HG03066 (cell line): ENCODE measurements around the gene UBL3.

Experiments
- ATAC-seq: cut with Tn5 transposase; IDR thresholded peaks from one replicate; pipeline ENCODE4 v1.9.1; 2021; ENCODE audit warnings: low read depth; ENCODE audit not compliant: unreplicated experiment

UBL3 gene

DNA sequence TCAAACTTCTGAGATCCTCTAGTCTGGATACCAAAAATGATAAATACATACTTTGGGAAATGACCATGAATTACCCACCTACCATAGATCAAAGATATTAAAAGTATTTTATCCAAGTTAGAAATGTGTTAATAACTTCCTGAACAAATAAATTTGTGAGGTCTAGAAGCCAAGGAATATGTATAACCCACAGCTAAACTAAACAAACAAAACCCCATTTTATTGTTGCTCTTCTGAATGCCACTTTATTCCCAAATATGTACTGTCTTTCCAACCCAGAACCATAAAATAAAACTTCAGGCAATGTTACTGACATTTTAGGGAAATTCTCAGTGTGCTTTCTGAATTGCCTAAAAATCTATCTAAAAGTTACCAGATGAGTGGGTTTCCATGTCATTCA, 35.1 kb downstream of the UBL3 start:
- no peak for ATAC-seq

DNA sequence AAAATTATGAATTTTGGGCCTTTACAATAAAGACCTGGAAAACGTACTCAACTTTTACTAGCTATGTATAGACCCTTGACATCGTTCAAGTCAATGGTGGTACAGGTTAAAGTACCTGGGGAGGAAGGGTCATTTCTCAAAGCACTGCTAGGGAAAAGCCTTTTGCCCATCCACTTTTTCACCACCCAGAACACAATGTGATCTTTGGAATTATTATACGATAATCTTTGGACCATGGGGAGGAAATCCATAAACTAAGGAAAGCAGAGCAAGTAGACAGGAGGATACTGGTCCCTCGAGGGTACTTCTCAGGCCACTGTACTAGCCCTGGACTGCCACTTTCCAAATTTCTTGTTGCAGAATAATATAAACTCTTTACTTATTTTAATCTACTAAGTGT, 39.5 kb downstream of the UBL3 start:
- ATAC-seq: no peak

DNA sequence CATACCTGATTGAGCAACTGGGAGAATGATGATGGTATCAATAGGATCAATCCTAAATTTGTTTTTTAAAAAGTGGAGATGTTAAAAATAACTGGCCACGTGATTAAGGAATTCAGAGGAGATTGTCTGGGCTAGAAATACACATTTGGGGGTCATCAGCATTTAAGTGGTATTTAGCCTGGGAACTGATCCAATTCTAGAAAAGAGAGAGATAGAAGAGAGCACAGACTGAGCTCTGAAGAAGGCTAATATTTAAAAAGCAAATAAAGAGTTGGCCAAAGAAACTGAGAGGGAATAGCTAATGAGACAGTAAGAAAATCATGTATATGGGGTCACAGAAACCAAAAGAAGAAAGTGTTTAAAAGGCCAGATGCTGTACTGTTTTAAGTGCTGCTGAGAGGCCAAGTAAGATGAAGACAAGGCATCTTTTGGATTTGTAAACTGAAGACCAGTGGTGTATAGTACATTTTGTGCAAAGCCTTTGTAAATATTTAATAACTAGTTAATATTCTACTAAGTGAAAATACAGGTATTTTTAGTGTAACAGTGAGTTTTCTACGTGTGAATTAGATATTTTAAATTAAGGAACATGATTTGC, 40.2 kb downstream of the UBL3 start:
- ATAC-seq: no peak

DNA sequence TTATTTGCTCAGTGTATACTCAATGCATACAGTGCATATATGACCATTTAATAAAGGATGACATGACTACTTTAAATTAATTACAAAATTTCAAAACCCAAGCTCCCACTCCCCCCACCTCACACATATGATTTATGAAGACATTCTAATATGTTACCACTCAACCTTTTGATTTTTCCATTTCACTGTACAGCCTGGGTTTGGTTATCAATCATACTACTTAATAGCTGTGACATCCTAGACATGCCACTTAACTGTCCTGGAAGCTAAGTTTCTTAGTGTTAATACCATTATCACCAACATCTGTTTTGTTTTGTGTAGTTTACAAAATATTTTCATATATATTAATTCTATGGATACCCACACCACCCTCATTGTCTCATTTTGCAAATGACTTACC, 42.2 kb downstream of the UBL3 start:
- ATAC-seq: no peak

DNA sequence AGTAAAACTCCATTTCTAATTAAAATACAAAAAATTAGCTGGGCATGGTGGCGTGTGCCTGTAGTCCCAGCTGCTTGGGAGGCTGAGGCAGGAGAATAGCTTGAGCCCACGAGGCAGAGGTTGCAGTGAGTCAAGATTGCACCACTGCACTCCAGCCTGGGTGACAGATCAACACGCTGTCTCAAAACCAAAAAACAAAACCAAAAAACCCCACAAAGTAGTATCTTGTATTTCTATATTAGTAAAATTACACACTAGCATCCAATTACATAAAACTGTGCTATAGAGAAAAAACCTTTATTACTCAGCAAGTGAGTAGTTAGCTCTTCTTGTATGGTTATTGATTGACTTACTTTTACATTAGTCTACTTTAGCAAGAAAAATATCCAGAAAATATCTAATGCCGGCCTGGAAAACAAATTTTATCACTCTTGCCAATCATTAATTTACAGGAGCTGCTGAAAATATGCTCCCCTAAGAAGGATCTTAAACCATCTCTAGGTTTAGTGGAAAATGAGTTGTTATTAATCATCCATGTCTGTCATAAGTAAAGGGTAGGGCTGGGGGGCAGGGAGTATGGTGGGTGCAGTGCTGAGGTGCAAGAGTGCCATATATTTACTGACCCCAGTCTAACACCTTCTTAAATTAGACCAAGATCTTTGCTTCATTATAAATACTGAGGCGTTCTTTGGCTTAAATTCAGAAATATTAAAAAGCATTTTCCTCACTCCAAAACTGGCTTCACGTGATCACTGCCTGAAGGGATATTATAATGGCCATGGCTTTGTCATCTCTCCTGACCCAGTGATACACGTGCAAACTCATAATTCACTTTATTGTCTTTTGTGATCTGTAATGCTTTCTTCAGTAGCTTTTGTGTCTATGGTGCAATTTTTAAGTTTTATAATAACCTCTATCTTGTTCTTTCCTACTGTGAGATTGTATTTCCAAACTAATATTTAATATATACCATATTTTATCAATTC, 44.1 kb downstream of the UBL3 start:
- ATAC-seq: no peak

DNA sequence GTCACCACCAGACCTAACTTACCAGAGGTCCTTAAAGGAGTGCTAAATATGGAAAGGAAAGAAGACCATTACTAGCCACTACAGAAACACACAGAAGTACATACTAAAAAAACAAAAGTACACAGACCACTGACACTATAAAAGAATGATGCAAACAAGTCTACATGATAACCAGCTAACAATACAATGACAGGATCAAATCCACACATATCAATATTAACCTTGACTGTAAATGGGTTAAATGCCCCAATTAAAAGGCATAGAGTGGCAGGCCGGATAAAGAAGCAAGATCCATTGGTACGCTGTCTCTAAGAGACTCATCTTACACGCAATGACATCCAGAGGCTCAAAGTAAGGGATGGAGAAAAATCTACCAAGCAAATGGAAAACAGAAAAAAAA, 47.2 kb downstream of the UBL3 start:
- no peak for ATAC-seq

DNA sequence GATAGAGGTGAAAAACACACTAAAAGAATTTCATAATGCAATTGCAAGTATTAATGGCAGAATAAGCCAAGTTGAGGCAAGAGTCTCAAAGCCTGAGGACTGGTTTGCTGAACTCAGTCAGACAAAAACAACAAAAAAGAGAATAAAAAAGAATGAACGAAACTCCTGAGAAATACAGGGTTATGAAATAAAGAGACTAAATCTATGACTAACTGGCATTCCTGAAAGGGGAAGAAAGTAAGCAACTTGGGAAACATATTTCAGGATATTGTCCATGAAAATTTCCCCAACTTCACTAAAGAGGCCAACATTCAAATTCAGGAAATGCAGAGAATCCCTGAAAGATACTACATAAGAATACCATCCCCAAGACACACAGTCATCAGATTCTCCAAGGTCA, 47.8 kb downstream of the UBL3 start:
- ATAC-seq: no peak

DNA sequence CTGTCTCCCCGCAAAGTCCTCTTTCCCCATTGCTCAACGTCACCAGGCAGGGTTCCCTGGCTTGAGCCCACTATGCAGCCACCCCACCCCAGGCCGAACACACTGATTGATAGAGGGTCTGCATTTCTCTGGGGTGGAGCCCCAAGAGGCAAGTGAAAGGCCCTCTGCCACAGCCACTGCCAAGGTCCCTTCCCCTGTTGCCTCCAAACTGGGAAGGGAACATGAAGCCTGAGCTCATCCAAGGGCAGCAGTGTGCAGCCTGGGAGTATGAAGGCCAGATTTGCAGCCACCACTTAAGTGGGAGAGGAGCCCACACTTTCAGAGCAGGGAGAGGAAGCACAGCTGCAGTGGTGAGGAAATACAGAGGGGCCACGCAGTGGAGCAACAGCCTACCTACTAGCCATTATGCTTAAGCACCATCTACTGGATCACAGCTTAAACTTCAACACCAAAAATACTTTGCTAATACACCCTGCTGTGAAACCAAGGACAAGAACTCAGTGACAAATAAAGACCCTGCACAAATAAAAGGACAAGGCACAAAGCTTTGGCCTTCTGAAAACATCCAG, 48.6 kb downstream of the UBL3 start:
- ATAC-seq: no peak

DNA sequence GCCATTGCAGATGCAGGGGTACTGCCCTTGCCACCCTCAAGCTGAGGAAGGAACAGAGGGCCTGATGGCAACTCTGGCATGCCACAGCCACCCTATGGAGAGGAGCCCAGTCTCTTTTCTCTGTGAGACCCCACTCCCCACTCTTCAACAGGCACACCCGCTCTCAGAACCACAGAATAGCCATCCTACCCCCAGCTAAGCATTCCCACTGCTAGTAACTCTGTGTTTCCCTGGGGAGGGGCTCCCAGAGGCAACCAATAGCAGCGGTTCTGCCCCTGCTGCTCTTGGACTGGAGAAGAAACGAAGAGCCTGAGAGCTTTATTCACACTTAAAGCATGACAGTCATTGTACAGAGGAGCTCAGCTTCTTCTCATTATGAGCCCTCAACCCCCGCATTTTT, 49.3 kb downstream of the UBL3 start:
- no peak for ATAC-seq

DNA sequence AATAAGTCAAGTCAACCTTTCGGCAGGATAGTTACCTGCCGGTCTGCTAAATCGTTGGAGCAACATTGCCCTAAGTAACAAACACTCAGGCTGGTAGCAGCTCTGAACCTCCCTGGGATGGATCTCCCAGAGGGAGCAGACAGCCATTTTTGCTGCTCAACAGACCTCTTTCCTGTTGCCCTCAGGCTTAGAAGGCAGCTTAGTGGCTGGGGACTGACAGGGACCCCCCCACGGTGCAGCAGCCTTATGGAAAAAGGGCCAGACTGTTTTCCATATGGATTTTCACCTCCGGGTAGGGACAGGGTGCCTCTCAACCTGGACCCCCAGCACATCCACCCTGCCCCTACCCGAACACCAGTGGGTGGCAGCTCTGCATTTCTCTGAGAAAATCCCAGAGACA, 49.7 kb downstream of the UBL3 start:
- no peak for ATAC-seq

DNA sequence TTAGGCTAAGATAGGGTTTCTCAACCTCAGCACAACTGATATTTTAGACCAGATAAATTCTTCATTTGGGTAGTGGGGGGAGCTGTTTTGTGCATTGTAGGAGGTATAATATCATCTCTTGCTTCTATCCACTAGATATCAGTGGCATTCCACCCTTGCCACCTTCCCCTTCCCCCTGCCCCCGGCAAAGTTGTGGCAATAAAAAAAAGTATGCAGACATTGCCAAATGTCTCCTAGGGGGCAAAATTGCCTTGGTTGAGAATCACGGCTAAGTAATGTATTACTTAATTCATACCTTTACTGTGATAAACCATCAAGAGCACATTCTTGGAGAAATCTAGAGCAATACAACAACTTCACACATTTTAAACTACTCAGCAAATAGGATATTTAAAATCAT, 51.4 kb downstream of the UBL3 start:
- ATAC-seq: no peak

DNA sequence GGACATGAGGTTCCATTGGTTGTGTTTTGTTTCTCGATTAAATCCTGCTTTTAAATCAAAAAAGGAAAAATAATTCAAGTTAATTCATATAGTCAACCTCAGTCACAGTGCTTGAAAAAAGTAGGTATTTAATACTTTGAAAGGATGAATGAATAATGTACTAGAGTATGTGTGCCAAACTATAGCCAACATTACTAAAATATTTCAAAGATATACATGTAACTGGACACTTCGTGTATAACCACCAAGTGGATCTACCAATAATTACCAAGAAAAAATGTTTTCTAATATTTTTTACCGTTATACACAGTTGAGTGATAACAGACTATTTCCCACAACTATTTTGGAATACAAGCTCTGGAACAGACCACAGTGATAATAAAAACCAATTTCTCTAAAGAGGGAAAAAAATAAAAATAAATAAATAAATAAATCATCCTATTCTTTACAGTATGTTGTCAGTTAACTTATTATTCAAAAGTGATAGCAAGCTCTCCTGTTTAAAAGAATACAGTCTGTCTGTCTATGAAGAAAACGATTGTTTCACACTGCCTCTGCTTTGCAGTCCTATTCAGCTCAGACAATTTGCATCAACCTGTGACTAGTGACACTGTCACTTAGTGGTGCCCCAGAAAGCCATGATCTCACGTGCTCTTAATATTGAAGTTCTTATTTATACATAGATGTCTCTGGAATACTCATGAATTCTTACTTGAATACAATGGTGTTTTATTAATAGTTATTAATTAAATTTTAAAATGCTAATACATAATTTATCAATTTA, 58.2 kb downstream of the UBL3 start:
- ATAC-seq: no peak

DNA sequence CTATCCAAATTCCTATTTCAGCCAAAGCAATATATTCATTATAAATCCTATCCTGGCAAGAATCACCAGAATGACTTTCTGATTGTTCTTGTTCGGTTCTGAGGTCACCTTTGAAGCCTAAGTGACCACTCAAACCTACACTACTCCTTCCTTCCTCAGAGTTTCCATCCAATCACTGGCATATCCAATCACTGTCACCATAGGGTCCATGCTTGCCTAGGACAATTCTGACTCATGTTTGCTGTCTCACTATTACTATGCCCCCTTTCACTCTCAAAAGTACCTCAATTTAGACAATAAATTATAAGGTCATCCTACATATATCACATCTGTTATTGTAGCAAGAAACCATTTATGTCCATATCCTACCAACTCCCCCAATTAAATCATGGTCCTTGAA, 58.9 kb downstream of the UBL3 start:
- no peak for ATAC-seq

DNA sequence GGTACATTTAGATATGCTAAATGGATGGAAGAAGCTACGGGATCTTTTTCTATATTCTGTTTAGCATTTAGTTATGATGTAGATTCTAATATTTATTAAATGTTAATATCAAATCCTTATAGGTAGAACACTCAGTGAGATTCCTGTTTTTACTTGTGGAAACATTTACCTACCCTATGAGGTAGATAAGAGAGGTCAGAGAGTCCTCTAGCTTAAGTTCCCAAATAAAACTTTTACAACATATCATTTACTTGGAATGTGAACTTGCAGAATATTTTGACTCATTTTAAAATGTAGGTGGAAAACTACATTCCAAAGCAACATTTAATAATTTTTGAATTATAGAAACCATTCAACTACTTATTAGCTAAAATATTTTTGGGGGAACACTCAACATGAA, 63.7 kb downstream of the UBL3 start:
- ATAC-seq: no peak

DNA sequence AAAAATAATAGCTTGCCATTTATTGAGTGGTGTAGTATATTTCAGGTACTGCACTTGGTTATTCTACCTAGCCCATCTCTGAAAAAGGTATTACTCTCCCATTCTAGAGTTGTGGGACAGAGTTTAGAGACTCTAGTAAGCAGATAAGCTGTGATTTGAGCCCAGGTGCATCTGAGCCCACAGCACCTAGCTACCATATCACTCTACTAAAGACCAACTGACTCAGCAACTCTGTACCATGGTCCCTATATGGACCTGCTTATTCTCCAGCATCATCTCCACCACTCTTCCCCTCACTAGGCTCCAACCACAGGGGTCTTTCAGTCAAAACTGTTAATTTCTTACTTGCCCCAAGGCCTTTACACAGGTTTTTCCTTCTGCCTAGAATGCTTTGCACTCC, 64.4 kb downstream of the UBL3 start:
- ATAC-seq: no peak

DNA sequence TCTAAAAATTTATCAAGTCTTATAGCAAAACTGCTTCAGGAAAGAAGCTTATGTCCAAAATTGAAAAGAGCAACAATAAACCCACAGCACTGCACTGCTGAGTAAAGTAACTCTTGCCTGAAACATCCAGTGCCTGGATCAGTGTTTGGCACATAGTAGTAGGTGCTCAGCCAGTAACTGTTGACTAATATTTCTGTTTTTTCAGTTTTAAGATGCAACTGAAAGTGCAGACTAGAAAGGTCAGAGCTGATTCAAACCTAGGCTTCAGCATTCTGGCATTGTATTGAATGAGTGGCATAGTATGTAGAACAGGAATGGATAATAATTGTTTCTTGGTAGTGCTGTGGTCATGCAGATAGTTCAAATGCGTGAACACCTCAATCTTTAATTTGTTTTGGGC, 67.6 kb downstream of the UBL3 start:
- ATAC-seq: no peak

DNA sequence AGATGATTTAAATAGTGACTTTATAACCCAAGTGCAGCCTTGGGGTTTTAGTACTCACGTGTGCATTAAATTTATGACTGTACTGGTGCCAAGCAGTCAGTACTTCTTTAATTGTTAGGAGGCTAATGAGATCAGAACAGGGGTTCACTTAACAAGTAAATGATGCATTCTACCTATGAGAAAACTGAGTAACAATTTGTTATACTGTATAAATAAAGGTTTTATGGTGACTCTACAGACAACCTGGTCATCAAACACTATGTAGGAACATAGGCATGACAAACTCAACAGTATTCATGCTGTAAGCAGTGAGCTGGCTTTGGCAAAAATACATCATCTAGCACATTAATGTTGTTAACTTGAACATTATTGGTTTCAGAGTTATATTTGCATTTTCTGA, 75.6 kb downstream of the UBL3 start:
- ATAC-seq: no peak

DNA sequence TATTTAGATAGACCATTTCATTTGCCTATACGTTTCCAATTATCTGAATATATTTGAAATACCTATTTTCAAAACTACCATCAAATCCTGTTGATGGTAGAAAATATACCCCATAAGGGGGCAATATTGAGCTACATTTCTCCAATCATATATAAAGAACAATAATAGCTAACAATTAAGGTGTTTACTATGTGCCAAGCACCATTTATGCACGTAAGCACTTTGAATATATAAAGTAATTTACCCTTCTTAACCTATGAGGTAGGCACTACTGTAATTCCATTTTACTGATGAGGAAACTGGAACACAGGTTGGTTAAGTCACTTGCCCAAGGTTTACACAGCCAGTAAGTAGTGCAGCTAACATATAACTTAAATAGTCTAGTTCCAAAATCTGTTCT, 79.2 kb downstream of the UBL3 start:
- no peak for ATAC-seq

DNA sequence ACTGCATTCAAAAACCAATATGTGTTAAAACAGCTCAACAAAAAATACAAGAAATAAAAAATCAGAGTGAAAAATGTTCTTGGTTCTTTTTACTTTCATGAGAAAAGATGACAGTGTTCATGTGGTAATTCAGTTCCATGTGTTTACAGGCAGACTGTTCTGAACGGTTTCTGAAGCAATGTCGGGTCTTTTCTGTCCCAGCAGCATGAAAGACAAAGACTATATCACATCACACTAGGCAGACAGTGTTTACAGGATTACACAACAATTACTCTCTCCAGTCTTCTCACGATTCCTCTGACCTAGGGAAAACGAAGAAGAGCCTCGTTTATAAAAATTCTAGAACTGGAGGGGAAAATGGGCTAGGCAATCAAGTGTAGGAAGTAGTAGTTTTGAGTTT, 83.4 kb downstream of the UBL3 start:
- ATAC-seq: no peak

DNA sequence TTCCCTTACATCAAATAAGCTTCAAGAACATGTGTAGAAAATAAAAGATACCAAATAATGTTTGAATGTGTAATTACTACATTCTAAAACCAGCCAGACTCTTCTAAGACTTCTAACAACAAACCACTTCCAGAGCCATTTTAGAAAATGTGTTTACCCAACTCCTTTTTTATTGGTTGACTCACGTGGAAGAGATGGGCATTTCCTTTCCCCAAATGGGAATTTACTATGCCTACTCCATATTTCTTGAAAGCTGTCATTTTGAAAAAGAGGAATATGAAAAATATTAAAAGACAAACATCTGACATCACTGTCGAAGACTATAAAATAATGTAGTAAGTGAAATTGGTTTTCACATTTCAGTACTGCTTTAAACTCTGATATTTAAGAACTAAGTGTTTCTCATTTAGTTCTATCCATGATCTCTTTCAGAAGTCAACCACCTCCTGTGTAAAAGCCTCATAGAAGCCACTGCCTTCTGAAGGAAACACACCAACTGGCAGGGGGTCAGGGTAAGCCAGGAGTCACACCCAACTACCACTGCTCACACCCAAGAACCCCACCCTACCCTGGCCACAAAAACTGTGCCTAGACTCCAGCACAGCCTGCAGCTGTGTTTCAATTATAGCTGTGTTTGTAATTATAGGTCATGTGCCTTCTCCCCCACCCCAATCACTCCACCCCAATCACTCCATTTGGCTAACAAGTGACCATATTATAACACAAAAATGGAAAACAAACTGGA, 86.8 kb downstream of the UBL3 start:
- ATAC-seq: no peak
